Measurements from ENCODE around the gene HOXA4. TPM values are rescaled to one million over a fixed set of nuclear protein-coding genes. Genes with fewer than 3 reads are reported as not detected.

Gene HOXA4
- total RNA-seq, 2 donors from 2014 or later = 0.59 to 1.2 TPM

DNA sequence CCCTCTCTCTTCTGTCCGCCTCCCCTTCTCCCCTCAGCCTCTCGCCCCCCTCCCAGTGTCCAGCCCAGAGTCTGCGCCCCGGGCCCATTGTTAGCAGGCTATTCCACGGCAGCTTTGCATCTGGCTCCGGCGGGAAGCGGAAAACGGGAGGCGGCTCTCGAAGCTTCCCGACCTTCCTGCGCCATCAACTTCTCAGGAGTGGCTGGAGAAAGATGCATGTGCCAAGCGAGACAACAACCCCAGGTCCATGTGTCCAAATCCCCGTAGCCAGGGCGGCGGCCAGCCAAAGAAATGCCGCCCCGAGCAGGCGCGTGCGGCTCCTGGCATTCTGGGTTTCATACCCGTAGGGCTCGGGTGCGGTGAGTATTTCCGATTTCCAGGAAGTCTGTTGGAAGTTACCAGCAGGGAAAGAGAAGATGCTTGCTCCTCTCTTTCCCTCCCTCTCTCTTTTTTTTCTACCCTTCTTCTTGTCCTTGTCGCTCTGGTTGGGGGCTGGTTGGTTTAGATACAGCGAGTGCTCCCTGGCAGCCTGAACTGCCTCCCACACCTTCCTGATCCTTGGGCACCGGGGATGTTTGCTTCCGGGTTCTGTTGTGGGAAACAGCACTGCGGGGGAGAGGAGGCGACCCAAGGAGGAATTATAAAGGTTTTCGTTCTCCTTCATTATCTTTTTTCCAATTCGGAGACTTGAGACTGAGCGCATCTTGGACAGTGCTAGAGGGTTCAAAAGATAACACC is 26.9 kb downstream of the HOXA4 start:
- peak overlapping the region; percentile 19 to 32 for H3K4me3 ChIP-seq
- no peaks in the 10 kb centered on the region for H3K36me3 ChIP-seq
- DNase-seq (ENCODE audit: low spot score) = no peak
- H3K9me3 ChIP-seq = no peaks in the 10 kb centered on the region
- H3K4me1 ChIP-seq = peaks cover 0 to 29% of the 10 kb centered on the region in 2 donors
- H3K27ac ChIP-seq = peak overlapping the region; percentile 39 to 55
- TF ChIP-seq, protein P1, sequence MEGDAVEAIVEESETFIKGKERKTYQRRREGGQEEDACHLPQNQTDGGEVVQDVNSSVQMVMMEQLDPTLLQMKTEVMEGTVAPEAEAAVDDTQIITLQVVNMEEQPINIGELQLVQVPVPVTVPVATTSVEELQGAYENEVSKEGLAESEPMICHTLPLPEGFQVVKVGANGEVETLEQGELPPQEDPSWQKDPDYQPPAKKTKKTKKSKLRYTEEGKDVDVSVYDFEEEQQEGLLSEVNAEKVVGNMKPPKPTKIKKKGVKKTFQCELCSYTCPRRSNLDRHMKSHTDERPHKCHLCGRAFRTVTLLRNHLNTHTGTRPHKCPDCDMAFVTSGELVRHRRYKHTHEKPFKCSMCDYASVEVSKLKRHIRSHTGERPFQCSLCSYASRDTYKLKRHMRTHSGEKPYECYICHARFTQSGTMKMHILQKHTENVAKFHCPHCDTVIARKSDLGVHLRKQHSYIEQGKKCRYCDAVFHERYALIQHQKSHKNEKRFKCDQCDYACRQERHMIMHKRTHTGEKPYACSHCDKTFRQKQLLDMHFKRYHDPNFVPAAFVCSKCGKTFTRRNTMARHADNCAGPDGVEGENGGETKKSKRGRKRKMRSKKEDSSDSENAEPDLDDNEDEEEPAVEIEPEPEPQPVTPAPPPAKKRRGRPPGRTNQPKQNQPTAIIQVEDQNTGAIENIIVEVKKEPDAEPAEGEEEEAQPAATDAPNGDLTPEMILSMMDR (IDR thresholded peaks at IDR 0.05) = no peak
- peaks cover 22 to 67% of the 10 kb centered on the region in 2 donors for H3K27me3 ChIP-seq

DNA sequence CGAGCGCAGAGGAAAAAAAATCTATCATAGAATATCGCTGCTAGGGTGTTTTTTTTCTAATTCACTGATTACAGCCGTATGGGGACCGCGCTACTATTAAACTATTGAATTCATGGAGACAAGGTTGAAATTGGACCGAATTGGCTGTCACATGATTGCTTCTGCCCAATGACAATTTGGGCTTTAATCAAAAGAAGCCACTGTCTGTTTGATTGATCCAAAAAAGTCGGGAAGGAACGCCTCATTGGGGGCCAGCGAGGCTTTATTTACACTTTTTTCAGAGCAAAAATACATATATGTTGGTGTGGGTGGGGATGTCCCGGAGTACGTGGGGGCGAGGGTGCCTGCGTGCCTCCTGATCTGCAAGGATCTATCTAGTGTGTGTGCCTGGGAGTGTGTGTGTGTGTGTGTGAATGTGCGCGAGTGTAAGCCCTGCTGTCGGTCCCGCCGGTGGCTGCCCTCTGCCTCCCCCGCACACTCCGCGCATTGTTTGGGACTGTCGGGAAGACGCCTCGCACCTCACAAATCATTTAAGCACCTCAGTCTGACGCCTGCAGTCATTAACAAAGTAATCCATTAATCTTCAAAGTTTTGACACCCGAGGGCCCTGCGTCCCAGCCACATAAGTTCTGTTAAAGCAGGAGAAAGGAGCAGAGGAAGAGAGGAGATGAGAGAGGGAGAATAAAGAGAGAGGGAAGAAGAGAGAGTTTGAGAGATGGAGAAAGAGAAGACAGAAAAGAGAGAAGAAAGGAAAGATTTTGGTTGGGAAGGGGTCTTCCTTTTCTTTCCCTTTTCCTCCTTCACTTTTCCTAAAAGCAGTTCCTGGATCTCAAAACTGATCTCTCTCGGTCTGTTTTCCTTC is 27.7 kb downstream of the HOXA4 start, which contains the start of gene HOXA2:
Gene HOXA2, minus strand, starts transcription at position 103 of the 862 bp plus-strand sequence. CDS start 183 bp downstream, outside the sequence.
- no peak for DNase-seq (ENCODE audit: low spot score)
- Histone ChIP-seq H3K4me1 (peaks cover 0 to 38% of the 10 kb centered on the region in 2 donors), H3K9me3 (no peaks in the 10 kb centered on the region), H3K36me3 (no peaks in the 10 kb centered on the region), H3K27me3 (peaks cover 30 to 69% of the 10 kb centered on the region in 2 donors), H3K27ac (peak within 1 kb of the TSS; percentile 39 to 55), H3K4me3 (peak within 1 kb of the TSS; percentile 19 to 32)
- TF ChIP-seq, protein P1 (IDR thresholded peaks at IDR 0.05) = no peak

DNA sequence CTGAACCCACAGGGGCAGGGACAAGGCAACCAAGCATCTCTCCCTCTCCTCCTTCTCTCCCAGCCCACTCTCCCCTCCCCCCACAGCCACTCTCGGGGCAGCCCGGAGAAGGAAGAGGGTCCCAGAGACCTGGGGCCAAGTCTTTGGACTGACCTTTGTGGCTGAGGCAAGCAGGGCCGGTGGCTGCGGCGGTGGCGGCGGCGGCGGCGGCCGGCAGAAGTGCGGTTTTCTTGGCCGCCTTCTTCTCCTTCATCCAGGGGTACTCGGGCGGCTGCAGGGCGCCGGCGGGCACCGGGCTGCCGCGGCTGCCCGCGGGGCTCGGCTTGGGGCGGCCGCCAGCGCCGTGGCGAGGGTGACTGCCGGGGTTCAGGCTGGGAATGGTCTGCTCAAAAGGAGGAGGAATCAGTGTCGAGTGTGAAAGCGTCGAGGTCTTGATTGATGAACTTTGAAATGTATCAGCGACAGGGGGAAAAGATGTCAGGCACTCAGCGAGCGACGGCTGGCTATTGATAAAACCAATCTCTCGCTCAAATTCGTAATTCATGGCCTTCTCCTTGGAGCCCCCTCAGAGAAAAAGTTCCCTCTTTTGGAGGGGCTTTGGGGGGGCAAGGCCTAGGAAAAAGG is 28.5 kb downstream of the HOXA4 start:
- H3K36me3 ChIP-seq = no peaks in the 10 kb centered on the region
- H3K4me3 ChIP-seq = peak overlapping the region; percentile 1 to 32
- TF ChIP-seq, protein P1 (IDR thresholded peaks at IDR 0.05) = no peak
- H3K4me1 ChIP-seq = peaks cover 0 to 40% of the 10 kb centered on the region in 2 donors
- H3K9me3 ChIP-seq = no peaks in the 10 kb centered on the region
- H3K27me3 ChIP-seq = peaks cover 37 to 72% of the 10 kb centered on the region in 2 donors
- DNase-seq (ENCODE audit: low spot score) = no peak
- peak overlapping the region in 1 of 2 donors; percentile 42 for H3K27ac ChIP-seq

DNA sequence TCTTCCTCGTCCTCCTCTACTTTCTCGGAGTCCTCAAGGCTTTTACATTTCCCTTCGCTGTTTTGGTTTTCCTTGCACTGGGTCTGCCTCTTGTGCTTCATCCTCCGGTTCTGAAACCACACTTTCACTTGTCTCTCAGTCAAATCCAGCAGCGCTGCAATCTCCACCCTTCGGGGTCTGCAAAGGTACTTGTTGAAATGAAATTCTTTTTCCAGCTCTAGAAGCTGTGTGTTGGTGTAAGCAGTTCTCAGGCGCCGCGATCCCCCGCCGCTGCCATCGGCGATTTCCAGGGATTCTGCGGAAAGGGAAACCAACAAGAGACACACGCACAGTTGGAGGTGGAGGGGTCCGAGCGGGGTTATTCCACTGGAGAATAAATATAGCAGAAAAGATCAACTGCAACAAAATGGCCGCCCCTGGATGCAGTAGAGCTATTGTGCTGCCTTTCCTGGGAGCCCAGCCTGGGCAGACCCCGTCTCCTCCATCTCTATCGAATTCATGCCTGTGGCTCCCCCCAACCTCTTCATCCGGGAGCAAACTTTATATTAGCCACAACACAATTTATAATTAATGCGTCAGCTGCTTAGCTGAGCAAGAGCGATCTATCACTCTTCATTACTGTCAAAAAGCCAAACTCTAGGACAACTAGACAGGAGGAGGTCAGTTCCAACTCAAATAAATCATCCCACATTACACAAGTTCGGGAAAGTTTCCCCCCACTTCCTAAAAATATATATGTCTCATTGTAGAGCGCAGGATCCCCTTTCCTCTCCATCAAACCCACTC is 29.2 kb downstream of the HOXA4 start:
- H3K4me3 ChIP-seq = peak overlapping the region in 1 of 2 donors; percentile 32
- peaks cover 37 to 70% of the 10 kb centered on the region in 2 donors for H3K27me3 ChIP-seq
- H3K4me1 ChIP-seq = peaks cover 0 to 42% of the 10 kb centered on the region in 2 donors
- no peaks in the 10 kb centered on the region for H3K36me3 ChIP-seq
- no peak for DNase-seq (ENCODE audit: low spot score)
- TF ChIP-seq, protein P1 (IDR thresholded peaks at IDR 0.05) = no peak
- no peaks in the 10 kb centered on the region for H3K9me3 ChIP-seq
- peak overlapping the region in 1 of 2 donors; percentile 33 for H3K27ac ChIP-seq

DNA sequence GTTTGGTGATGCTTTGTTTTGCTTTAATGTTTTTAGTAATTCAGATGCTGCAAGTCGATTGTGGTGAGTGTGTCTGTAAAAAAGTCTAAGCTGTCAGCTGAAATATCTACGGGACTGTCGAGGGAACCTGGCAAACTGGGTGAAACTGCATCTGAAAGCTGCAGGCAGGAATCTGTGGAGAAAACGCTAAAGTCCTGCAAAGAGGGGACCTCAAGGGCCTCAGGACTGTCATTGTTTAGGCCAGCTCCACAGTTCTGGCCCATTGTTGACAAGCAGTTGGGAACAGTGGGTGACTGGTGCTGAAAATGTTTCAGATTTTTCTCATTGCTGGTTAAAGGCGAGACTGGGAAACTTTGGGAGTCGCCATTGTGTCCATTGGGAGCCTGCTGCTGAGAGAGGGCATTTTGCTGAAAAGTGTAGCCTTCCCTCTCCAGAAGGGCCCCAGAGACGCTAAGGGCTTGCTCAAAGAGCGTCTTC is 29.8 kb downstream of the HOXA4 start:
- H3K4me3 ChIP-seq = peak overlapping the region in 1 of 2 donors; percentile 32
- TF ChIP-seq, protein P1 (IDR thresholded peaks at IDR 0.05) = no peak
- peaks cover 37 to 67% of the 10 kb centered on the region in 2 donors for H3K27me3 ChIP-seq
- H3K27ac ChIP-seq = peak overlapping the region in 1 of 2 donors; percentile 33
- DNase-seq (ENCODE audit: low spot score) = no peak
- no peaks in the 10 kb centered on the region for H3K36me3 ChIP-seq
- H3K9me3 ChIP-seq = no peaks in the 10 kb centered on the region
- H3K4me1 ChIP-seq = peaks cover 0 to 48% of the 10 kb centered on the region in 2 donors
